ENCODE results near the gene UBE3A. TPM values are rescaled to one million over a fixed set of nuclear protein-coding genes. Genes with fewer than 3 reads are reported as not detected.

The UBE3A gene
- total RNA-seq, 1 donor from 2014 or later = 246 TPM

GRCh38 chr15:25402342-25402741 lies 36.5 kb downstream of the UBE3A start:
- no peak for DNase-seq

GRCh38 chr15:25401501-25401900 lies 37.3 kb downstream of the UBE3A start:
- no peak for DNase-seq

GRCh38 chr15:25397100-25397499 lies 41.7 kb downstream of the UBE3A start:
- DNase-seq = peak; percentile 2

- DNase-seq = no peak
Observed at GRCh38 chr15:25394898-25395297, 43.9 kb downstream of the UBE3A start.

GRCh38 chr15:25392806-25393205 lies 46.0 kb downstream of the UBE3A start:
- no peak for DNase-seq

- DNase-seq = no peak
Observed at GRCh38 chr15:25391971-25392721, 46.7 kb downstream of the UBE3A start.

GRCh38 chr15:25385986-25386385 lies 52.8 kb downstream of the UBE3A start:
- DNase-seq = no peak

- no peak for DNase-seq
Observed at GRCh38 chr15:25381579-25381978, 57.2 kb downstream of the UBE3A start.

GRCh38 chr15:25378501-25378901 lies 60.3 kb downstream of the UBE3A start:
- DNase-seq = no peak

- peak; percentile 16 for DNase-seq
Observed at GRCh38 chr15:25375557-25375956, 63.3 kb downstream of the UBE3A start.

- DNase-seq = no peak
Observed at GRCh38 chr15:25374143-25374542, 64.7 kb downstream of the UBE3A start.

- no peak for DNase-seq
Observed at GRCh38 chr15:25372298-25372697, 66.5 kb downstream of the UBE3A start.

GRCh38 chr15:25368850-25369249 lies 70.0 kb downstream of the UBE3A start:
- no peak for DNase-seq

- DNase-seq = no peak
Observed at GRCh38 chr15:25366058-25366457, 72.8 kb downstream of the UBE3A start.

- DNase-seq = no peak
Observed at GRCh38 chr15:25362545-25362944, 76.3 kb downstream of the UBE3A start.

GRCh38 chr15:25347707-25348106 lies 91.1 kb downstream of the UBE3A start:
- DNase-seq = no peak

GRCh38 chr15:25346371-25346770 lies 92.5 kb downstream of the UBE3A start:
- no peak for DNase-seq

- DNase-seq = no peak
Observed at GRCh38 chr15:25345943-25346342, 92.9 kb downstream of the UBE3A start.

GRCh38 chr15:25342629-25343028 lies 96.2 kb downstream of the UBE3A start:
- DNase-seq = no peak

- DNase-seq = no peak
Observed at GRCh38 chr15:25339431-25339830, 99.4 kb downstream of the UBE3A start.

- DNase-seq = no peak
Observed at GRCh38 chr15:25335279-25335678, 103.5 kb downstream of the UBE3A start.

GRCh38 chr15:25333049-25333448 lies 105.8 kb downstream of the UBE3A start:
- no peak for DNase-seq

GRCh38 chr15:25332306-25332705 lies 106.5 kb downstream of the UBE3A start:
- no peak for DNase-seq

GRCh38 chr15:25331860-25332259 lies 107.0 kb downstream of the UBE3A start:
- DNase-seq = no peak

GRCh38 chr15:25331404-25331803 lies 107.4 kb downstream of the UBE3A start:
- no peak for DNase-seq

Data from tongue (tissue), 2 donors.